Neural cell (in vitro differentiated cells): ENCODE measurements around the gene CFC1.
"Not testable (repeated sequence)": the region's sequence is repeated elsewhere in the genome, so short reads cannot be mapped to it uniquely, and the experiment has no call there.

ENCODE experiments used
- CTCF ChIP-seq: fragments of 450-650 bp; IDR thresholded peaks from 2 replicates; pipeline ENCODE4 v1.5.1; 2014; ENCODE audit warnings: antibody characterized with exemption, mild to moderate bottlenecking, moderate library complexity; ENCODE audit not compliant: poor library complexity, severe bottlenecking
- RAD21 ChIP-seq: fragments of 450-650 bp; conservative IDR thresholded peaks from 2 replicates; pipeline ENCODE4 v1.6.1; 2014; ENCODE audit warnings: antibody characterized with exemption, mild to moderate bottlenecking, moderate library complexity

- not testable (repeated sequence) for TF ChIP-seq CTCF, RAD21
These were observed 17.9 kb downstream of the CFC1 start for GRCh38 chr2:130581491-130581890.
